PC-9 (cell line): ENCODE measurements around the gene GRB14. TPM values are rescaled to one million over a fixed set of nuclear protein-coding genes. Genes with fewer than 3 reads are reported as not detected.
A peak's percentile ranks its signal among the peaks of the same experiment; 100 is the strongest.

Source experiments
- BruUV-seq: library from RNA; stranded (reverse); fragments of 400-500 nt; replicated peaks from 2 replicates; lab custom pipeline; 2021; lab: Mats Ljungman, UMichigan
- CTCF ChIA-PET: fragments of 300-600 bp; sonication (Branson Sonifier 250); formaldehyde crosslinking; loops from one replicate; lab custom pipeline; 2022; ENCODE audit warnings: antibody characterized with exemption; lab: Charles Lee
- POLR2A ChIA-PET: fragments of 300-600 bp; sonication (Branson Sonifier 250); formaldehyde crosslinking; loops from one replicate; lab custom pipeline; 2022; ENCODE audit warnings: antibody characterized with exemption; ENCODE audit not compliant: unreplicated experiment; lab: Charles Lee
- DNase-seq, 2 experiments: peaks; one replicate each; pipeline versions ENCODE4 v3.0.0 to v3.0.0-alpha.2; 2015 to 2022; ENCODE audit warnings: mixed read lengths in 1 of 2
- H2AFZ ChIP-seq: fragments of 200-600 bp; sonication (generic); 2 replicates; pipeline ENCODE4 v1.8.1; 2017; ENCODE audit warnings: antibody characterized with exemption
- H3F3A ChIP-seq: fragments of 200-600 bp; sonication (generic); 2 replicates; pipeline ENCODE4 v1.8.1; 2017; ENCODE audit warnings: antibody characterized with exemption, mild to moderate bottlenecking, low read depth; ENCODE audit not compliant: insufficient read depth
- H3K27ac ChIP-seq: fragments of 200-600 bp; sonication (generic); 2 replicates; pipeline ENCODE4 v1.6.1; 2016; ENCODE audit warnings: mixed run types
- H3K27me3 ChIP-seq: fragments of 200-600 bp; sonication (generic); 2 replicates; pipeline ENCODE4 v1.6.1; 2016; ENCODE audit warnings: low read depth, mixed run types; ENCODE audit not compliant: insufficient read depth
- H3K36me3 ChIP-seq: fragments of 200-600 bp; sonication (generic); 2 replicates; pipeline ENCODE4 v1.6.1; 2016; ENCODE audit warnings: low read depth, mixed run types
- H3K4me1 ChIP-seq: fragments of 200-600 bp; sonication (generic); replicated peaks from 2 replicates; pipeline ENCODE4 v1.6.1; 2016; ENCODE audit warnings: mixed run types; ENCODE audit not compliant: insufficient read depth
- H3K4me2 ChIP-seq: fragments of 200-600 bp; sonication (generic); 2 replicates; pipeline ENCODE4 v1.6.1; 2017; ENCODE audit warnings: mixed run types
- H3K4me3 ChIP-seq: fragments of 200-600 bp; sonication (generic); 2 replicates; pipeline ENCODE4 v1.6.1; 2016; ENCODE audit warnings: mixed run types
- H3K79me2 ChIP-seq: fragments of 200-600 bp; sonication (generic); 2 replicates; pipeline ENCODE4 v1.6.1; 2017; ENCODE audit warnings: low read depth, mixed run types
- H3K9me2 ChIP-seq: fragments of 200-600 bp; sonication (generic); 2 replicates; pipeline ENCODE4 v1.8.1; 2017; ENCODE audit warnings: mild to moderate bottlenecking; ENCODE audit not compliant: insufficient read depth
- H3K9me3 ChIP-seq: fragments of 200-600 bp; sonication (generic); 2 replicates; pipeline ENCODE4 v1.8.1; 2016; ENCODE audit warnings: low read depth; ENCODE audit not compliant: insufficient read depth
- H4K20me1 ChIP-seq: fragments of 200-600 bp; sonication (generic); 2 replicates; pipeline ENCODE4 v1.8.1; 2017; ENCODE audit not compliant: insufficient read depth
- CTCF ChIP-seq: fragments of 200-600 bp; sonication (generic); conservative IDR thresholded peaks from 2 replicates; pipeline ENCODE4 v1.6.1; 2017; ENCODE audit warnings: mixed run types, antibody characterized with exemption, mild to moderate bottlenecking, moderate library complexity
- EZH2 ChIP-seq: fragments of 200-600 bp; sonication (generic); IDR thresholded peaks from 2 replicates; pipeline ENCODE4 v1.8.0; 2017; ENCODE audit warnings: antibody characterized with exemption, low read depth
- intact Hi-C: fragments of 100-400 bp; cut with micrococcal nuclease; formaldehyde crosslinking; loops from one replicate; pipeline ENCODE4 v1.10.0; 2022; ENCODE audit not compliant: unreplicated experiment
- total RNA-seq: library from RNA; stranded (reverse); gene quantifications from 2 replicates; pipeline ENCODE4 v1.2.3, GENCODE V29; 2021

GRB14 gene
- total RNA-seq, 1 experiment from 2014 or later: 3.4 TPM

GRCh38 chr2:164538240-164538866, 82.9 kb downstream of the GRB14 start:
- Histone ChIP-seq H3K79me2 (no peaks in the 10 kb centered on the region), H3K4me1 (peaks cover 21% of the 10 kb centered on the region), H3K9me2 (no peaks in the 10 kb centered on the region), H3K9me3 (no peaks in the 10 kb centered on the region), H4K20me1 (no peaks in the 10 kb centered on the region), H3K27me3 (no peaks in the 10 kb centered on the region), H3F3A (peaks cover 6% of the 10 kb centered on the region; the same call in 1 of the 2 replicates), H3K4me3 (no peak overlapping the region), H3K36me3 (no peaks in the 10 kb centered on the region), H2AFZ (no peak overlapping the region), H3K27ac (no peak overlapping the region), H3K4me2 (no peak overlapping the region)
- peak in 1 of 2 experiments; percentile 41 for DNase-seq
- TF ChIP-seq CTCF (peak; percentile 68), EZH2 (no peak)
- ChIA-PET CTCF (interaction anchor here (0.6 kb wide), 1 partner anchor 67 kb away, joined by 3 read pairs; no protein-coding TSS in a partner anchor), POLR2A (interaction anchor here (0.5 kb wide), 1 partner anchor 1190 kb away, joined by 3 read pairs; no protein-coding TSS in a partner anchor)
- intact Hi-C loops: loop anchor here (2.0 to 5.0 kb wide), 2 partner anchors 44 to 1346 kb away; no protein-coding TSS in a partner anchor
- BruUV-seq: no TSS peak

- ChIA-PET CTCF (interaction anchor here (0.6 kb wide), 1 partner anchor 1384 kb away, joined by 5 read pairs; no protein-coding TSS in a partner anchor), POLR2A (no interaction called here)
- Histone ChIP-seq H3K36me3 (no peaks in the 10 kb centered on the region), H3K27me3 (no peaks in the 10 kb centered on the region), H3K4me3 (no peak overlapping the region), H3K4me1 (peaks cover 12% of the 10 kb centered on the region), H3K4me2 (peak overlapping the region; percentile 39), H3K27ac (0 out of 2 replicates have a peak overlapping the region, but pooled peaks have one; percentile 2), H3K9me2 (no peaks in the 10 kb centered on the region), H4K20me1 (no peaks in the 10 kb centered on the region), H3K79me2 (no peaks in the 10 kb centered on the region), H2AFZ (peak overlapping the region; percentile 63), H3K9me3 (no peaks in the 10 kb centered on the region), H3F3A (no peaks in the 10 kb centered on the region)
- BruUV-seq: no TSS peak
- no peak for DNase-seq
- TF ChIP-seq EZH2 (no peak), CTCF (no peak)
- intact Hi-C loops: loop anchor here (5.0 kb wide), 1 partner anchor 1343 kb away; no protein-coding TSS in a partner anchor
Measured at GRCh38 chr2:164535280-164536025, 85.8 kb downstream of the GRB14 start.

- POLR2A ChIA-PET: no interaction called here
- CTCF ChIA-PET: no interaction called here
- no peak overlapping the region for H3K4me2 ChIP-seq
Measured at GRCh38 chr2:164530464-164530863, 90.8 kb downstream of the GRB14 start.

More at GRCh38 chr2:164530464-164530863, 90.8 kb downstream of the GRB14 start:
- H3K9me3 ChIP-seq: no peaks in the 10 kb centered on the region
- no peaks in the 10 kb centered on the region for H4K20me1 ChIP-seq
- no peaks in the 10 kb centered on the region for H3F3A ChIP-seq
- TF ChIP-seq CTCF (no peak), EZH2 (no peak)
- H3K4me3 ChIP-seq: no peak overlapping the region
- no peak overlapping the region for H3K27ac ChIP-seq
- no peaks in the 10 kb centered on the region for H3K36me3 ChIP-seq
- no TSS peak for BruUV-seq
- H3K9me2 ChIP-seq: no peaks in the 10 kb centered on the region
- DNase-seq: no peak
- peaks cover 7% of the 10 kb centered on the region for H3K4me1 ChIP-seq
- H3K27me3 ChIP-seq: no peaks in the 10 kb centered on the region
- H2AFZ ChIP-seq: no peak overlapping the region
- intact Hi-C loops: no loop called here
- no peaks in the 10 kb centered on the region for H3K79me2 ChIP-seq
